NCI-H1436 (cell line): ENCODE results near the gene FPGS.
"Not testable (repeated sequence)": the region's sequence is repeated elsewhere in the genome, so short reads cannot be mapped to it uniquely, and the experiment has no call there.

Source experiments
- DNase-seq: peaks from one replicate; lab custom pipeline; 2025; lab: John Stamatoyannopoulos, UW

The FPGS gene, protein sequence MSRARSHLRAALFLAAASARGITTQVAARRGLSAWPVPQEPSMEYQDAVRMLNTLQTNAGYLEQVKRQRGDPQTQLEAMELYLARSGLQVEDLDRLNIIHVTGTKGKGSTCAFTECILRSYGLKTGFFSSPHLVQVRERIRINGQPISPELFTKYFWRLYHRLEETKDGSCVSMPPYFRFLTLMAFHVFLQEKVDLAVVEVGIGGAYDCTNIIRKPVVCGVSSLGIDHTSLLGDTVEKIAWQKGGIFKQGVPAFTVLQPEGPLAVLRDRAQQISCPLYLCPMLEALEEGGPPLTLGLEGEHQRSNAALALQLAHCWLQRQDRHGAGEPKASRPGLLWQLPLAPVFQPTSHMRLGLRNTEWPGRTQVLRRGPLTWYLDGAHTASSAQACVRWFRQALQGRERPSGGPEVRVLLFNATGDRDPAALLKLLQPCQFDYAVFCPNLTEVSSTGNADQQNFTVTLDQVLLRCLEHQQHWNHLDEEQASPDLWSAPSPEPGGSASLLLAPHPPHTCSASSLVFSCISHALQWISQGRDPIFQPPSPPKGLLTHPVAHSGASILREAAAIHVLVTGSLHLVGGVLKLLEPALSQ

DNA sequence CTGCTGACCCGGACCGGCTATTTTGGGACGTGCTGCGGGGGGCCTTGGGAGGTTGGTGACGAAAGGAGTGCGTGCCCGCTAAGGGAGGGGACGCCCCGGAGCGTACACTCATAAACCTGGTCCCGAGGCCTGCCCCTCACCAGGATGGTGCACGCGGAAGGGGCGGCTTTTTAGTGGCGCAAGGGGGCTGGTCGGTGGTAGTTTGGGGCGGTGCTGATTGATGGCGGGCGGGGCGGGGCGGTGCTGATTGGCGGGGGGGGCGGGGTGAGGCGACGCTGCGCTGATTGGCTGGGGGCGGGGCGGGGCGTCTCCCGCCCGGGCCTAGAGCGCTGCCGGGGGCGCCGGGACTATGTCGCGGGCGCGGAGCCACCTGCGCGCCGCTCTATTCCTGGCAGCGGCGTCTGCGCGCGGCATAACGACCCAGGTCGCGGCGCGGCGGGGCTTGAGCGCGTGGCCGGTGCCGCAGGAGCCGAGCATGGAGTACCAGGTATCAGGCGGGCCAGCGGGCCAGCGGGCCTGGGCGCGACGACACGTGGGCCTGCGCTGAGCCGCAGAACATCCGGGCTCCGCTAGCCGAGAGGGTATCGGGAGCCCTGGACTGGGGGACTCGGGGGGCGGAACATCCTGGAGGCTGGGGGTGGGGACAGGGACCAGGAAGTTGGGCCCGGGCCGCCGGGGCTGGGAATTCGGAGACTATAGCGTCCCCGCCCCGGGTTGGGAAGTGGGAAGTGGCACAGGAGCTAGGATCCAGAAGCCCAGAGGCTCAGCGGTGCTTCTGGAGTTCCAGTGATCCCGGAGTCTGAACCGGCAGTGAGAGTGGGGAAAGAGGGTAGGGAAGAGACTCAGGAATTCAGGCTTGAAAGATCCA is at the start of gene FPGS:
FPGS (plus strand) TSS at position 307 of the 868 bp plus-strand sequence; CDS start at position 350, 43 bp downstream.
- DNase-seq = peak; percentile 84

DNA sequence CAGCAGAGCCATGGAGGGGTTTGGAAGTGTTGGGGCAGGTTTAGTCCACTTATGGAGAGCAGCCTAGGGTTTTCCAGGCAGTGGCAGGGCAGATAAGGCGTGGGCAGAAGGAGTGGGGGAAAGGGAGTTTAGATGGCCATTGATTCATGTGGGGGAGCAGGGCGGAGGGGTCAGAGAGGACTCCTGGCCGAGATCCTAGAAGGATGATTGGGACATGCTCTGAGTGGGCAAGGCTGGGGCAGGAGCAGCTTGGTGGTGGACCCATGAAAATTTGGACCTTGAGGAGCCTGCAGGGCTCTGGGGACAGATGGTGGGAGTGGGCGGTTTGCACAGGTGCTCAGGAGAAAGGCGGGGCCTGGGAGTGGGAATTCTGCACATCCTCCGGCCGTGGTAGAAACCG is 49.5 kb upstream of the FPGS start:
- no peak for DNase-seq

DNA sequence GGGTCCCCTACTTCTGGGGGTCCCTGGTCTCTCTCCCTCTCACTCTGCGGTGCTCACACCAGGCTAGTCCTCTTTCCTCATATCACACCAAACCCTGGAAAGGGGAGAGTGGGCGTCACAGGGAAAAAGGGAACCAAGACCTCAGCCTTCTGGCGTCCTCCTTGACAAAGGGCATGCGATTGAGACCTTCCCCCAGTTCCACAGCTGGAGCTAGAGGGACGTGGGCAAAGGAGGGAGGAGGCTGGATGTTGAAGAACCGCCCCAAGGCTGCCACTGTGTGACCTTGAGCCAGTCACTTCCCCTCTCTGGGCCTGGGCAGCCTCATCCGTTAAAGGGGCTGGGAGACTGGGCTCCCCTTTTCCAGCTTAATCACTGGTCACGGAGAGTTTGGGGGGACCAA is 49.1 kb upstream of the FPGS start:
- DNase-seq = no peak

DNA sequence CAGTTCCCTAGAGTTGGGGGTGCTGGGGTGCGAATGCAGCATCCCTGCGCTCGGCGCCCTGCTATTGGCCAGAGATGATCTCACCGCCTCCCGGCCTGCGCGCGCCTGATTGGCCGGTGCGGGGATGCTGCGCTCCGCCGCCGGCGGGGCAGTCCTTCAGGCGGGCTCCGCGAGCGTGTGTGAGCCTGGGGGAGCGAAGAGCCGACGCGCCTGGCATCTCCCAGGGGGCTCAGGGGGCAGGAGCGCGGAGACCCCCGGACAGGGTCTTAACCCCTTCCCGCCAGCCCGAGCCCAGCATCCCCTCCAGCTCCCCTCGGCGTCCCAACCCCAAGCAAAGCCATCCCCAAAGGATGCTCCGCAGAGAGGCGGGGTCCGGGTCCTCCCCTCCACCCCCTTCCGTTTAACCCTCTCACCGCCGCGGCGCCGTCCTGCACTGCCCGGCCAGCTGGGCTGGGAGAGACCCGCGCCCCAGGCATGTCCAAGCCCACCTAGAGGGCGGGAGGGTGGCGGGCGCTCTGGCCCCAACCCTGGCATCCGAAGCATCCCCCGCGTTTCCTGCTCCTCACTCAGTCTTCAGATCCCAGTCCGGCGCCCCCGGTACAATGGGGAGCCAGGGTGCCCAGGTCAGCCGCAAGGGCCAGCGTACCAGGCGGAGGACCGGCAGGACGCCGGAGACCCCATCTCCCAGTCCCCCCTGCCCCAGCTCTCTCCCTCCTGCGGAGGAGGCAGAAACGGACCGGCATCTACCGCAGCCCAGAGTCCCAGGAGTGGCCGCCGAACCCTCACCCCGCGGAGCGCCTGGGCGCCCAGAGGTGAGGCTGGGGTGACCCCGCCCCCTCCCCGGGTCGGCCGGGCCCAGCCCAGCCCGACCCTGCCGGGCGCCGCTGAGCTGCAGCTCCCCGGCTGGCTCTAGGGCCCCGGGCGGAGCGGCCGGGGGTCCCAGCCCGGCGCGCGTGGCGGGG is 48.3 kb upstream of the FPGS start:
- DNase-seq = peak; percentile 23

DNA sequence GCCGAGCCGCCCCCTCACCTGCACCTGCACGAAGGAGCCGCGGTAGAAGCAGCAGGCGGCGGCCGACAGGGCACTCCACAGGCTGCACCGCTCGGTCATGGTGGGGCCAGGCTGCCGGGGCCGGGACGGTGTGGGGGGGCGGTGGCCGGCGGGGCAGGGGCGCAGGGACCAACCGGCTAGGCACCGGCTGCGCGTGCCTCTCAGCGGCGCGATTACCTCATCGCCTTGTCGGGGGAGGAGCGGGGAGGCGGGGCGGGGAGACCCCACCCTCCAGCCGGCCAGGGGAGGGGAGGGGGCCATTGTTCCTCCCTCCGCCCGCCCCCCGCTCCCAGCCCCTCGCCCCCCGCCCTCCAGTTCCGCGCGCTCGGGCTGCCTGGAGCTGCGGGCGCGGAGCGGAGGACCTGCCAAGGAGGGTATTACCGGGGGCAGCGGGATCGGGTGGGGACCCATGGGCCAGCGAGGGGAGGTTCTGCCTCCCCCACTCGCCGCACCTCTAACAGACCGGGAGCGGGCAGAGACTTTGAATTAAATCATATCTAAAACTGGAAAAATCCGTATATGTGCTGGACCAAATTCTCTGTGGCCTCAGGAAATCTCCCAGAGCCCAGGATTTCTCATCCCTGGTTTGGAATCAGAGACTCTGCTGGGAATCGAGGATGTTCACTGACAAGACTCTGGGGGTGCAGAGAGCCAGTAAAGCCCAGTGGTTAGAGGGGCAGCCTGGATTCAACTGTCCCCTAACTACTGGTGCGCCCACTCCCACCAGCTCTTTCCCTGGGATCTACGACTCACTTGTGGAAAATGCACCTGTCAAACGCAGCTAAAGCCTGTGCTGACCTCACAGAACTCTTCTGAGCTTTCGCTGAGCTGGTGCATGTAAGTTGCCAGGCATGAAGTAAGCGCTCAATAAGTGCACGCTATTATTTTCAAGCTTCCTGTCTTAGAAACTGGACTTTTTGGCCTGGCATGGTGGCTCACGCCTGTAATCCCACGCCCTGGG is 47.3 kb upstream of the FPGS start:
- peak; percentile 46 for DNase-seq

DNA sequence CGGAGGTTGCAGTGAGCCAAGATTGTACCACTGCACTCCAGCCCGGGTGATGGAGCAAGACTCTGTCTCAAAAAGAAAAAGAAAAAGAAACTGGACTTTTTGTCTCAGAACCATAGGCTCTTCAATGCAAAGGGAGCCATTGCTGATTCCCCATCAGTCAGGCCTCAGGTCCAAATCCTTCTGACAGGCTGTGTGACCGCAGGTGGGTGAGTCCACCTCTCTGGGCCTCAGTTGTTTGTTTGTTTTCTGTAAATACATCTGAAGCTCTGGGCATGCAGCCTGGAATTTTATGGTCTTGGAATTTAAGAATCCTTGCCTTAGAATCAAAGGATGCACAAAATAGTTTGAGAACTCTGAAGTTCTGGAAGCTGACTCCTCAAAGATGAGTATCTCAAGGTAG is 46.4 kb upstream of the FPGS start:
- DNase-seq = no peak

DNA sequence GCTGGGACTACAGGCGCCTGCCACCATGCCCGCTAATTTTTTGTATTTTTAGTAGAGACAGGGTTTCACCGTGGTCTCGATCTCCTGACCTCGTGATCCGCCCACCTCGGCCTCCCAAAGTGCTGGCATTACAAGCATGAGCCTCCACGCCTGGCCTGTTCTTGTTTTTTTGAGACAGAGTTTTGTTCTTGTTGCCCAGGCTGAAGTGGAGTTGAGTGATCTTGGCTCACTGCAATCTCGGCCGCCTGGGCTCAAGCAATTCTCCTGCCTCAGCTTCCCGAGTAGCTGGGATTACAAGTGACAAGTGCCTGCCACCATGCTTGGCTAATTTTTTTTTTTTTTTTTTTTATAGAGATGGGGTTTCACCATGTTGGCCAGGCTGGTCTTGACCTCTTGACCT is 45.9 kb upstream of the FPGS start:
- DNase-seq = not testable (repeated sequence)

DNA sequence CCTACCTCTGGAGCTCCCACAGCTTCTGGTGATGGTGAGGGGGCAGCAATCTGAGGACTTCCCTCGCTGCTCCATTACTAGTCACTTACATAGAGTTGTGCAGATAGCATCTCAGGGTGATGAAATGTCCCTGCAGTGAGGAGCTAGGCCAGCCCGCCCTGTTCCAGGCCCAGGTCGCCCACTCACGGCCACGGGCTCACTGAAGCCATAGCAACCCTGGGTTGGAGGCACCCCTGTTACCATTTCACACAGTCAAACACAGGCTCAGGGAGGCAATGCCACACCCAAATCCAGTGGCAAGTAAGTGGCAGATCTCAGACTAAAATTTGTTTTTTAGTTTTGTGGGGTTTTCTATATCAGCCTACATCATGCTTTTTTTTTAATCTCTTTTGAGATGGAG is 43.8 kb upstream of the FPGS start:
- DNase-seq = no peak

DNA sequence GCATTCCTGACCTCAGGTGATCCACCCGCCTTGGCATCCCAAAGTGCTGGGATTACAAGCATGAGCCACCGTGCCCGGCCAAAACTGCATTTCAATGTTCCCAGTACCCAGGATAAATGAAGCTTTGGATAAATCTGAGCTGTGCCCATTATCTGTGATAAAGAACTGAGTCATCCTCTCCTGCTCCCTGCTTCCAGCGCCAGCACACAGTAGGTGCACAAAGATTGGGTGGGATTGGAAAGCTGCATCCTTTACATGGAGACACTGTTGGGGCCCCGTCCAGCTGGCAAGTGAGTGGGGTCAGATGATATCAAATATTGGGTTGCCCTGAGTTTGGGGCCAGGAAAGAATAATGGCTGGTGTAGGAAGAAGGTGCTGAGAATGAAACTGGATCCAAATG is 41.6 kb upstream of the FPGS start:
- DNase-seq = no peak

DNA sequence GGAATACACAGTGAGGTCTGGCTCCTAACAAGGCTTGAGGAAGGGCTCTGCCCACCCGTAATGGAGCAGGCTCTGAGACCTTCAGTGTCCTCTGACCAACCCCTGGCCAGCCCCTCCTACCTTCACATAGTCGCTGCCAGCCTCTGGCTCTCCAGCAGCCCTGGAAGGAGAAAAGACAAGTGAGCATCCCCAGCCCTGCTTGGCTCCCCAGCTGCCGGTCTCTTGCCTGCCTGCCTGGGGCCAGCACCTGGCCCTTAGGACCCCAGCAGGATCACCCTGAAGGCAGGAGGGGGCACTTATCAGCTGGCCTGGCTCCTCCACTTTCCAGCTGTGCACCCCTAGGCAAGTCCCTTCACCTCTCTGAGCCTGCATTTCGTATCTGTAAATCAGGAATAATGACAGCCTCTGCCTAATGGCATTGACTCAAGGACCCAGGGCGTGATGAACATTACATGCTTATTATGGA is 41.2 kb upstream of the FPGS start:
- DNase-seq = no peak

DNA sequence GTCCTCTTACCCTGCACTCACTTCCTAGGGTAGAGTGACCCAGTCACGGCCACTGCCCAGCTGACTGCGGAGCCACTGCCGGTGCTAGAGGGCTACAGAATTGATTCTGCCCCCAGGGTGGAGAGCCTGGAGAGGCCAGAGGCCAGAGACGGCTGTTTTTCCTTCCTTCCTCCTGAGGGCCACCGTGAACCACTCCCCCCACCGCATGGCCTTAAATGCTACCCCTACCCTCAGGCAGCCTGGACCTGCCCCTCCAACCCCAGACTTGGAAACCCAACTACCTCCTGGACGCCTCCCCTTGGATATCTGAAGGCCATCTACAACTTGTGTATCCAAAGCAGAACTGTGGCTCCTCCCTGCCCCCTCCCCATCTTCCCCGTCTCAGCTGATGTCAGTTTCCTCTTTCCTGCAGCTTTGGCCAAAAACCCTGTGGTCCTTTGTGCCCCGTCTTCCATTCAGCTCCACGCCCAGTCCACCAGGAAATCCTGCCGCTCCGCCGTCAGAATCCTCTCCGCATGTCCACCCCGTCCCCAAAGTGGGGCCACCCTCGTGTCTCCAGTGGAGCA is 40.5 kb upstream of the FPGS start:
- no peak for DNase-seq

DNA sequence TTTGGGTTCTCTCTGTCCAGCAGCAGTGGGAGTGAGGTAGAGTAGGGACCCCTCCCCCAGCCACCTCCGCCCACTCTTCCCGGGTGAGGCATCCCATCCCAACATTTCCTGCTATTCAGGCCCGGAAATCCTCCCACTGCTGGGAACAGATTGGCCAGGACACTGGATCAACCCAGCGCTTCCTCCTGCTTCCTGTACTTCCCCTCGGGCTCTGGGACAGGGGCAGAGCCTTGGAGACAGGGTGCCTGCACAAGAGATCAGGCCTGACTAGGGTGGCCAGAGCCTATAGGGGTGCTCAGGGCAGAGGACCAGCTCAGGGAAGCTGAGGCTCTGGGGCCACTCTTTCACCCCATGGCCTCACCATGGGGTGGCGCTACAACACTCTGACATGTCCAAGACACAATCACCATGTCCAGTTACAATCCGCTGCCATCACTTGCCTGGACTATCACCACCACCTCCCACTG is 38.7 kb upstream of the FPGS start:
- no peak for DNase-seq

DNA sequence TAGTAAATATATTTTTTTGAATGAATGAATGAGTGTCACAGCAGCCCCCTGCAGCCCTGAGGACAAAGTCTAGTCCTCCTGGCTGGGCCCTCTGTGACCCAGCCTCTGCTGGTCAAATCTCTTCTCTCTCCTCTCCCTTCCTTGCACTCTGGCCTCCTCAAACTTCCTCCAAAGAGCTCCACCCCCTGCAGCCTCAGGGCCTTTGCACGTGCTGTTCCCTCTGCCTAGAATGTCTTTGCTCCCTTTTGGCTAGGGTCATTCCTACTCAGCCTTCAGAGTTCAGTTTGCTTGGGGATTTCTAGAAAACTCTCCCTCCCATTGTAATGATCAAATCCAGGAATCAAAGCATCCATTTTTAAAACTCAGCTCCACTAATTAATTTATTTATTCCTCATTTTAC is 37.3 kb upstream of the FPGS start:
- DNase-seq = no peak

DNA sequence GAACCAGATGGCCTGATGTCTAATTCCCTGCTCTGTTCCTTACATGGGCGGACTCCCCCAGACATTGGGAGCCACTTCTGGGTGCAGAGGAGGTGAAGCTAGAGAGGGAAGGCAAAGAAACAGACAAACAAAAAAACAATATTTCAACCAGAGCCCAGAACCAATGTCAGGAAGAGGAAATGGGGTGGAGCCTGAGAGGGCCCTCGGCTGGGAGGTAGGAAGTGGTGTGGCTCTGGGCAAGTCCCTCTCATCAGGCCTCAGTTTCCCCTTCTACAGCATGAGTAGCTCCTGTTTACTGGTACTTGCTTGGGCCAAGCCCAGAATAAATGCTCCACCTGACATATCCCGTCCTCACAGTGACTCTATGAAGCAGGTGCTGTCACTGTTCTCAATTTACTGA is 35.3 kb upstream of the FPGS start:
- DNase-seq = no peak

DNA sequence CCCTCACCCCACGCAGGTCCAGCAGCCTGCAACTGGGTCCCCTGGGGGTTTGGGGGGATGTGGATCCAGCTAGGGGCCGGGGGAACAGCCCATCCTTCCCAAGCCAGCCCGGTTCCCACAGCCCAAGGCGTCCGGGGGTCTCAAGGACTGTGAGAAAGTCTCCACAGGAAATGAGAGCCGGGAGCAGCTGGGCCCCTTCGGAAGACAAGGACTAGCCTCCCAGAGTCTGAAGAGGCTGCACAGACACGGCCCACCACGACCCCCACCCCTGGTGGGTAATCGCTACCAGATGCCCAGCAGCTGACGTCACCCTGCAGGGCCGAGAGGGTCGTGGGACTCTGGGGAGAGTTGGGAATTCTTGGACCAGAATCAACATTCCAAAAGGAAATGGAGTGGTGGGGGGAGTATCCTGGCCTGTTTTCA is 34.8 kb upstream of the FPGS start:
- DNase-seq = no peak

DNA sequence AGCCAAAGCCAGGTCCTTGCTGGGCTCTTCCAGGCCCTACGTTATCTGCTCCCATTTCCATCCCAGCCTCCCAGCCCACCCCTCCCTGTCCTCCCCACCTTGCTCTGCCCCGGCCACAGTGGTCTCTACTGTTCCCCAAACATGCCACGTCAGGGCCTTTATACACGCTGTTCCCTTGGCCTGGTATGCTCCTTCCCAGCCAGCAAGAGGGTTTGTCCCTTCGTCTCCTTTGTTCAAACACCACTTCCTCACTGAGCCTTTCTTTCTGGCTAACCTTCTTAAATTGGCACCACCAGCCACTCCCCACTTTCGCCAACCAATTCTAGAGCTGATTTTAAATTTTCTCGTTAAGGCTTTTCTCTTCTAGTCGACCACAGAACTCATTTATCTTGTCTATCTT is 34.0 kb upstream of the FPGS start:
- no peak for DNase-seq

DNA sequence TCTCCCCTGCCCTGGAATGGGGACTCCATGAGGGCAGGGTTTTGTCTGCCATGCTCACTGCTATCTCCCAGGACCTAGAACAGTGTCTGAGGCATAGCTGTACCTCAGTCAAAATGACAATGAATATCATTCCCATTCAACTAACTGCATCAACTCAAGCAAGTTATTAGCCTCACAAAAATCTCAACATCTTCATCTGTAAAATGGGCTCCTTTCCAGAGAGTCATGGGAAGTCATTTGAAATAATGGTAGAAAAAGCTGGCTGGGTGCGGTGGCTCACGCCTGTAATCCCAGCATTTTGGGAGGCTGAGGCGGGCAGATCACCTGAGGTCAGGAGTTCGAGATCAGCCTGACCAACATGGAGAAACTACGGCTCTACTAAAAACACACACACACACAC is 33.6 kb upstream of the FPGS start:
- DNase-seq = no peak

DNA sequence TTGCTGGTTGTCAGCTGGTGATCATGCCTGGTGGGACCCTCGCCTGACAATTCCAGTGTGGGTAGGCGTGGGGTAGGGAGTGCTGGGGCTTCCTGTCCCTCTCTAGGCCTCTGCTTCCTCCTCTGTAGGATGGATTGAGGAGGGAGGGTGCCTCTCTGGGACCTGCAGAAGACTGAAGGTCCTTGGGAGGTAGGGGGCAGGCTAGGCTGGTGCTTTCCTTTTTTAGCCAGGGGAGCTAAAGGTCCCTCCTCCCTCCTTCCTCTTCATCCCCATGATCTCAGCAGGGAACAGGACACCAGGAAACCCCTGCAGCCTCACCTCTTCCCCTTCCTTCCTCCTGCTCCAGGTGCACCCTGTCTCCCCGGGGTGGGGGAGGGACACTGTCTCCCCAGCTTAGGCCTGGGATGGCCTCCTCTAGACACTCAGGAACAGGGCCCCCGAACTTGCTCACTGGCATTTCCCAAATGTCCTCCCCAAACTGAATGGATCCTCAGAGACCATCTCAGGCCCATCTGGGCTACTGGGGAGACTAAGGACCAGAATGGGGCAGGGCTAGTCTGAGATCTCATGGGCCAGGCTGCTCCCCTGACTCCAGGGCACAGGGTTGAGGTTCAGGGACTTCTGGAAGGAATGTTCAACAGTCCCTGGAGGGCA is 32.6 kb upstream of the FPGS start:
- DNase-seq = no peak

DNA sequence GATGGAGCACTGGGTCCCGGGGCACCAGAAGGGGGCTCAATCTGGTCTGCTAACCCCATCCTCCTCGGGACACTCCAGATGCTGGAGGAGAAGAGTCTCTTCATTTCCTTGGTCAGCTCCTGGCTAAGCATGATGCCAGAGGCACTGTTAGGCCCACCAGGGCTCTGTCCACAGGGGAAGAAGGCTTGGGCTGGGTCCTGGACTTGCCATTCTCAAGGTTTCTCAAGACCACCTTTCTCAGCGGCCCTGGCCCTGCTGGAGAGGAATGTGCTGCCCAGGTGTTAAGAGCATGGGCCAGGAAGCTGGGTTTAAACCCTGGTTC is 32.1 kb upstream of the FPGS start:
- DNase-seq = no peak
